Panc1 (cell line): ENCODE results near the gene PLEKHH2.

Experiments
- POLR2AphosphoS5 ChIP-seq: IDR thresholded peaks from 2 replicates; pipeline ENCODE4 v1.6.1; 2012; ENCODE audit warnings: mild to moderate bottlenecking, low read depth, low read length, moderate library complexity
- TCF7L2 ChIP-seq: IDR thresholded peaks from 2 replicates; pipeline ENCODE4 v1.6.1; 2011; ENCODE audit warnings: mild to moderate bottlenecking, low read depth, low read length, inconsistent platforms
- TF ChIP-seq, protein P1 (sequence below): fragments of 450-650 bp; IDR thresholded peaks from 2 replicates; pipeline ENCODE4 v1.5.1; 2017; ENCODE audit warnings: mild to moderate bottlenecking

DNA sequence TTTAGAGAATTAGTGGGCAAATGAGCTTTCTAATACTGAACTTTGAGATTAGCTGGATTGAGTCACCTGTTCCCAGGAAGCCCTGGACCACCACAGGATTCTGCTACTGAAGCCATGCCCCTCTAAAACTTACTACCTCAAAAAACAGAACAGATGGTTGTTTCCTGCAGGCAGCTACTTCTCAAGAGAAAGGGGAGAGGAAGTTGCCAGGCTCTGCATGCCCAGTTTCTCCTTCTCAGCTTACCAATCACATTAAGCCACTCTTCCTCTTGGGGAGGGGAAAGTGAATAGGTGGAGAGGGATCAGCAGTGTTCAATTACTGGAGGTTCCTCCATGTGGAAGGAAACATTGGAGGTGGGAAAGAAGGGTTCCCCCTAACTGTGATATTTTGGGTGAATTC is 64.1 kb downstream of the PLEKHH2 start:
- TF ChIP-seq, protein P1, sequence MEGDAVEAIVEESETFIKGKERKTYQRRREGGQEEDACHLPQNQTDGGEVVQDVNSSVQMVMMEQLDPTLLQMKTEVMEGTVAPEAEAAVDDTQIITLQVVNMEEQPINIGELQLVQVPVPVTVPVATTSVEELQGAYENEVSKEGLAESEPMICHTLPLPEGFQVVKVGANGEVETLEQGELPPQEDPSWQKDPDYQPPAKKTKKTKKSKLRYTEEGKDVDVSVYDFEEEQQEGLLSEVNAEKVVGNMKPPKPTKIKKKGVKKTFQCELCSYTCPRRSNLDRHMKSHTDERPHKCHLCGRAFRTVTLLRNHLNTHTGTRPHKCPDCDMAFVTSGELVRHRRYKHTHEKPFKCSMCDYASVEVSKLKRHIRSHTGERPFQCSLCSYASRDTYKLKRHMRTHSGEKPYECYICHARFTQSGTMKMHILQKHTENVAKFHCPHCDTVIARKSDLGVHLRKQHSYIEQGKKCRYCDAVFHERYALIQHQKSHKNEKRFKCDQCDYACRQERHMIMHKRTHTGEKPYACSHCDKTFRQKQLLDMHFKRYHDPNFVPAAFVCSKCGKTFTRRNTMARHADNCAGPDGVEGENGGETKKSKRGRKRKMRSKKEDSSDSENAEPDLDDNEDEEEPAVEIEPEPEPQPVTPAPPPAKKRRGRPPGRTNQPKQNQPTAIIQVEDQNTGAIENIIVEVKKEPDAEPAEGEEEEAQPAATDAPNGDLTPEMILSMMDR = no peak
- TF ChIP-seq POLR2AphosphoS5 (no peak), TCF7L2 (no peak)
